Measurements from ENCODE around the gene BCAS4. TPM values are rescaled to one million over a fixed set of nuclear protein-coding genes. Genes with fewer than 3 reads are reported as not detected.
A peak's percentile ranks its signal among the peaks of the same experiment; 100 is the strongest.

Gene BCAS4
- total and polyA plus RNA-seq, 2 experiments from 2014 or later: 22.2 to 24.8 TPM

GRCh38 chr20:50887576-50887975 is 92.7 kb downstream of the BCAS4 start:
- H3K9me2 ChIP-seq (ENCODE audit: insufficient read depth): no peaks in the 10 kb centered on the region
- H3K4me1 ChIP-seq (ENCODE audit: insufficient read depth): no peaks in the 10 kb centered on the region; the same call in 1 of the 2 replicates
- no peaks in the 10 kb centered on the region for H3K27me3 ChIP-seq (ENCODE audit: insufficient read depth)
- no peak overlapping the region for H3K4me2 ChIP-seq
- H3K4me3 Mint-ChIP-seq: no peak overlapping the region
- H4K20me1 ChIP-seq (replicated peaks; ENCODE audit: insufficient read depth): peaks cover 51% of the 10 kb centered on the region
- DNase-seq (ENCODE audit: low spot score) (no peak), ATAC-seq (no peak)
- H3K27ac ChIP-seq (ENCODE audit: low read depth): 0 out of 2 replicates have a peak overlapping the region, but pooled peaks have one; percentile 19
- peaks cover 36% of the 10 kb centered on the region for H3F3A ChIP-seq (replicated peaks; ENCODE audit: low read depth)
- peaks cover 10% of the 10 kb centered on the region for H3K79me2 ChIP-seq (replicated peaks; ENCODE audit: insufficient read depth)
- H3K4me1 Mint-ChIP-seq: peaks cover 6% of the 10 kb centered on the region
- no peak overlapping the region for H3K4me3 ChIP-seq
- H3K36me3 ChIP-seq (ENCODE audit: insufficient read depth): peaks cover 24% of the 10 kb centered on the region; the same call in 1 of the 2 replicates
- H3K27ac Mint-ChIP-seq: no peak overlapping the region
- TF ChIP-seq EZH2 (IDR thresholded peaks at IDR 0.05; ENCODE audit: low read depth, unreplicated experiment) (no peak), ZNF114 (CRISPR knock-in tag; IDR thresholded peaks at IDR 0.05) (no peak), POLR2AphosphoS5 (IDR thresholded peaks at IDR 0.05; ENCODE audit: low read depth) (no peak; the same call in 1 of the 2 replicates), ZNF462 (CRISPR knock-in tag; IDR thresholded peaks at IDR 0.05) (no peak), JUNB (IDR thresholded peaks at IDR 0.05; ENCODE audit: unreplicated experiment) (no peak)
- H3K9me3 Mint-ChIP-seq: no peaks in the 10 kb centered on the region
- H3K27me3 Mint-ChIP-seq (ENCODE audit: insufficient read depth, low read depth, poor library complexity): peaks cover 6% of the 10 kb centered on the region
- H2AFZ ChIP-seq: no peak overlapping the region
- peaks cover 47% of the 10 kb centered on the region for H3K36me3 Mint-ChIP-seq (ENCODE audit: low read depth)

GRCh38 chr20:50891138-50891537 is 96.3 kb downstream of the BCAS4 start:
- no peak overlapping the region for H3K27ac Mint-ChIP-seq

More at GRCh38 chr20:50891138-50891537, 96.3 kb downstream of the BCAS4 start:
- Histone ChIP-seq H3K9me2 (ENCODE audit: insufficient read depth) (no peaks in the 10 kb centered on the region), H3K4me1 (ENCODE audit: insufficient read depth) (no peaks in the 10 kb centered on the region; the same call in 1 of the 2 replicates), H3F3A (replicated peaks; ENCODE audit: low read depth) (peaks cover 41% of the 10 kb centered on the region), H3K27ac (ENCODE audit: low read depth) (no peak overlapping the region), H3K27me3 (ENCODE audit: insufficient read depth) (no peaks in the 10 kb centered on the region), H3K79me2 (replicated peaks; ENCODE audit: insufficient read depth) (peaks cover 41% of the 10 kb centered on the region), H4K20me1 (replicated peaks; ENCODE audit: insufficient read depth) (peaks cover 61% of the 10 kb centered on the region), H3K4me3 (no peak overlapping the region), H3K36me3 (ENCODE audit: insufficient read depth) (peaks cover 51% of the 10 kb centered on the region), H3K4me2 (no peak overlapping the region), H2AFZ (no peak overlapping the region)
- peaks cover 80% of the 10 kb centered on the region for H3K36me3 Mint-ChIP-seq (ENCODE audit: low read depth)
- peaks cover 9% of the 10 kb centered on the region for H3K27me3 Mint-ChIP-seq (ENCODE audit: insufficient read depth, low read depth, poor library complexity)
- no peak for ATAC-seq
- H3K4me1 Mint-ChIP-seq: peaks cover 6% of the 10 kb centered on the region; the same call in 1 of the 3 replicates
- H3K9me3 Mint-ChIP-seq: no peaks in the 10 kb centered on the region
- H3K4me3 Mint-ChIP-seq: no peak overlapping the region
- DNase-seq (ENCODE audit: low spot score): no peak
- TF ChIP-seq STAT1 (IDR thresholded peaks at IDR 0.05; ENCODE audit: unreplicated experiment): no peak

Measured in GM23338 (cell line).